Activated CD4-positive, CD25-positive, alpha-beta regulatory T cell treated with anti-CD3 and anti-CD28 coated beads, Interleukin-2, amount 50 U/mL, for 72 hours (primary cell): ENCODE data around the gene CTDSPL.
"Not testable (repeated sequence)": the region's sequence is repeated elsewhere in the genome, so short reads cannot be mapped to it uniquely, and the experiment has no call there.

Source experiments
- DNase-seq: peaks from one replicate; pipeline ENCODE4 v3.0.0; 2021

The CTDSPL gene

DNA sequence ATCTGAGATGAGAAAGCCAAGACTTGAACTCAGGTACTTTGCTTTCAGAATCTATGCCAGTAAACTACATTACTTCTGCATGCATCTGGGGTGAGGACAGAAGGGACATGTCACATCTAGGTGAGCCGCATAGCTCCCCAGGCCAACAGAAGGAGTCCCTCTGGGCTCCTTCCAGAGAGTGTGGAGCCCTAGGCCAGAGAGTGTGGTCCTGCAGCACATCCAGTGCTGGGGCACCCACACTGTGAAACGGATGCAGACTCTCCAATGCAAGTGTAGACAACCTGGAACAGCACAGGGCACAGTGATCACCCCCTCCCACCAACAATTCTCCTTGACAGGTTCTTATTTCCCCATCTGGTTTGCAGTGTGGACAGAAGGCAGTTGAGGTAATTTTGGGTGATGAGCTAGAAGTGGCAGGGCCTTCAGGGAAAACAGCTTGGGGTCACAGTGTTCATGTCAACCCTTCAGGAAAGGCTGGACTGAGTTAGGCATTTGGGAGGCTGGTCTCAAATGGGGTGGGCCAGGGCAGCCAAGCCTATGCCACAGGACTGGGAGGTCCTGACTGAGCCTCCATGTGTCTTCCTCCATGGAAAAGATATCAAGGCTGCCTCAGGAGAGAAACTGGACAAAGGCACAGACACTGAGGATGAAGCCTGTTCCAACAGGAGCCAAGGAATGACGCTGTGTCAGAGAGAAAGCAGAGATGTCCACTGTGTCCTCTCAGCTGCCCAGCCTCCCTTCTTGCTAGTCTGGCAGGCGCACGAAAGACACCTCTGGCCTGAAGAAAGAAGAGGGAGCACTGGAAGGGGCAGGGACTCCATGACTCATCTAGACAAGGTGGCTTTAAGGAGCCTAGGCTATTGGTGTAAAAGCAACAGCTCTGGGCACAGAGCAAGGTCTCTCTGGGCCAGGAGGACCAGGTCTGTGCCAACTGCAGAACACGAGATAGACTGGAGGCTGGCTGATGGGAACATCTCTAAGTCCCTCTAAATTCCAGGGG lies 166.1 kb downstream of the CTDSPL start:
- no peak for DNase-seq

DNA sequence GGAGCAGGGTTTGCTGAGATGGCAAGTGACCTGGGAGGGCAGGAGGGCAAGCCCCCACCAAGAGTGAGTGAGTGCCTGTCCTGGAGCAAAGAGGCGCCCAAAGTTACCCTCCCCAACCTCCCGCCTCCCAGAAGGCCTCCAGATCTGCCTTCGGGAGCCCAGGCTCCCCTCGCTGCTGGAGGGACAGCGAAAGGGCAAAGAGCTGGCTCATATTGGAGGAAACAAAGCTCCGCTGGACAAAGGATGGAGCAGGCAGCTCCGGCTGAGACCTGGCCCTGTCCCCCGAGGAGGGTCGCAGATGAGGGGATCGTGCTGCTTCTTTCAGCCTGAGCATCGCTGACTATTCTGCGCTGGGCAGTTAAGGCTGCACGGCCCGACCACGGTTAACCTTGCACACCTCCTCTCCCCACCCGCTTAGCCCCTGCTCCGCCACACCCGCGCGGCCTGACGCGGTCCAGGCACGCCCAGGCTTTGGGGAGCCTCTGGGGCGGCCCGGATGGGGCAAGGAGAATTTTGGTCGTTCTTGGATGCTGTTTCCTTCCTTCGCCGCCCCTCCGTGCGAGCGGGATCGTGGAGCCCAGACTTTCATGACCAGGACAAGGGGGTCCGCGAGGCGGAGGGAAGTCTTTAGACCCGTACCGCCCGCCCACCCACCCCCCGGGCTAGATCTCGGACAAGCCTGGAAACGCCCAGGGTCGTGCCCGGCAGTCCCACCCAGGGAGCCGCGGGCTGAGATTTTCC lies 167.1 kb downstream of the CTDSPL start:
- DNase-seq, result no peak

DNA sequence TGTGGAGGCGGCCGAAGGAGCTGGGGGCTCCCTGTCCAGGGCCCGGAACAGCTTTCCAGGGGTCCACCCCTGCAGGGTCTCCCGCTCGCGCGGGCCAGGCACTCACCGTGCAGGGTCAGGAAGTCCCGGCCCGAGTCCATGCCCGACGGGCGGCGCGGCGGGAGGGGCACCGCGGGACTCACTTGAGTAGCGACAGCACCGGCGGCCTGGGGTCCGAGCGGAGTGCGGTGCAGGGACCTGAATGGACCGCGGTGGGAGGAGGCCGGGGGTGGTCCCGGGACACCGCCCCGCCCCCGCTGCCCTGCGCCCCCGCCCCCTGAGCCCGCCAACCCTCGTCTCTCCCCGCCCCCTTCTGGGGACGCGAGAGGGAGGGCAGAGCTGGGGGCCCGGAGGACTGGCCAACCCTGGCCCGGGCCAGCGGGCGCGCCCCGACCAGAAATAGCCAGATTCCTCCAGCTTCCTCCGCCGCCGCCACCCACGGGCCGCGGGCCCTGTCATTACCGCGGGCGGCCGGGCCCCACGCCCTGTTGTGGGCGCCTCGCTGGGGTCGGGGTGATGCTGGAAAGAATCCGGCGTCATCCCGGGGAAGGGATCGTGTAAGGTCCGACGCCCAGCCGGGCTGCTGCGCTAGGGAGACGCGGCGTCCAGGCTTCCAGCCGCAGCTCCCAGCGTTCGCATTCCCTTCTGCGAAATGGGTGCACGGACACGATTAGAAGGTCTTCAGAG lies 167.9 kb downstream of the CTDSPL start, which contains the start of gene PLCD1:
Gene PLCD1, minus strand, starts transcription at position 243 of the 726 bp plus-strand sequence. Its CDS starts 103 bp downstream, at position 140.
- no peak for DNase-seq

DNA sequence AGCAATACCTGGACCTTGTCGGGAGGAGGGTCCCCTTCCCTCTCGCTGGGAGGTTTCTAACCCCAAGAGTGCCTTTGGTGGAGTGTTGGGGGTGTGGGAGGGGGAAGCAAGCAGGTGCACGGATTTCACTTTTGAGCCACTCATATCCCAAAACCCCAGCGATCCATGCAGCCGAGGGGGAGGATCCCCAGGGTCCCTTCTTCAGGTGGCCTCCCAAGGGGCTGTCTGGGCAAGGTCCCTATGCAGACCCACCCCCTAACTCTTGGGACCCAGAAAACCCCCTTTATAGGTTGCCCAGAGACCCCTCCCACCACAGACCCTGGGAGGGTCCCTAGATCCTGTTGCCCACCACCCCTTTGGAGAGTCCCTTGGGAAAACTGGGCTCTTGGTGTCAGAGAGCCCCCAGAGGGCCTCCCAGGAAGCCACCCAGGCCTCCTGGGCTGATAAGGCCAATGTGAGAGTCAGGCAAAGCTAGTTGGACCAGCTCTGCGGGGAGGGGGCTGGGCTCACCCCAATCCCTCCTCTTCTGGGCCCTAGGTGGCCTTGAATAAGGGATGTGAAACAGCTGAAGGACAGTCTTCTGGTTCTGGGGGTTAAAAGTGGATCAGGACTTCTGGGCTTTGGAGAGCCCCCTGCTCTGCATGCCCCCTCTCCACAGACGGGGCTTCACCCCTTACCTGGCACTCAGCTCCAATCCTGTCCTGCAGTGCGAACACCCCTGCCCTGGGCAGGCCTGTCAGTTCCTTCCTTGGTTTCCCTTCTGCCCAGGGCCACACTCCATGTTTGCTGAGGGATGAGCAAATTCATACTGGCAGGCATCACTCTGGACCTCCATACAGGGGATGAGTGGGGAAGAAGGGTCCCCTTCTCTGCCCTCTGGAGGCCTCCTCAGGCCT lies 168.7 kb downstream of the CTDSPL start:
- no peak for DNase-seq

DNA sequence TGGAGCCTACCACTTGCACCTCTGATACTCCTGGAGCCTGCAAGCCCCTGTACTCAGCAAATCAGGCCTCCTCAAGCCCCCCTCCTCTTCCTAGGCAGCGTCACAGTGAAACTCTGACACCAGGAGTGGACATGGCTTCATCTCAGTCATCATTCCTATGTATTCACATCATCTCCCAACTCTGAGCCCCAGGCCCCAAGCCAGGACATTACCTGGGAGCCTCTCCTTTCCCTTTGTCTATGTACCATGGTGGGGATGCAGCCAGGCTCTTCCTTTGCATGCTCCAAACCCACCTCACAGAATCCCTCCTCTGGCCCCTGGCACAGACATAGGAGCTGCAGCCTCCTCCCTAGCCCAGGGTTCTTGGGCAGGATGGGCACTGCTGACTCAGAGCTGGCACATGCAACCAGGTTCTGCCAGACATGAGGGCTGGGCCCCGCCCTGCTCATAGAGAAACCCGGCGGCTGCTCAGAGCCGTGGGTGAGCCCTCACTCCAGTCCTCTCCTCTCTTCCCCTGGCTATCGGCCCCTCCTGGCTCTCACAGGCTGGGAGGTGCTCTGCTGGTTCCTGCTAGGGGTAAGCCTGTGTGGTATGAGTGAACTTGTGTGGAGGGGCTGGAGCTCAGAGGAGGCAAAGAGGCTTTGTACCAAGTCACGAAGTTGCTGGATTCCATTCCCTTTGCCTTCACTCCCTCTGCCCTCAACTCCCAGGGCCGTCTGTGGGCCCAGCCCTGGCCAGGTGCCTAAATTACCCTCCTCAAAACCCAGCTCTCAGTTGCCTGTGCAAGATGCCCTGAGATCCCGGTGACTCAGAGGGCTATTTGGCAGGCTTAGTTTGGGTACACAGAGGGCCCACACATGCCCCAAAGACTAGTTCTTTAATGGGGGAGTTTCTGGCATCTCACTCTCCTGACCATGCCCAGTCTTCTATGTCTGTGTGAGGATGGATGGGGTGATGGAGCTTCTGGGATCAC lies 169.6 kb downstream of the CTDSPL start:
- DNase-seq, result no peak

DNA sequence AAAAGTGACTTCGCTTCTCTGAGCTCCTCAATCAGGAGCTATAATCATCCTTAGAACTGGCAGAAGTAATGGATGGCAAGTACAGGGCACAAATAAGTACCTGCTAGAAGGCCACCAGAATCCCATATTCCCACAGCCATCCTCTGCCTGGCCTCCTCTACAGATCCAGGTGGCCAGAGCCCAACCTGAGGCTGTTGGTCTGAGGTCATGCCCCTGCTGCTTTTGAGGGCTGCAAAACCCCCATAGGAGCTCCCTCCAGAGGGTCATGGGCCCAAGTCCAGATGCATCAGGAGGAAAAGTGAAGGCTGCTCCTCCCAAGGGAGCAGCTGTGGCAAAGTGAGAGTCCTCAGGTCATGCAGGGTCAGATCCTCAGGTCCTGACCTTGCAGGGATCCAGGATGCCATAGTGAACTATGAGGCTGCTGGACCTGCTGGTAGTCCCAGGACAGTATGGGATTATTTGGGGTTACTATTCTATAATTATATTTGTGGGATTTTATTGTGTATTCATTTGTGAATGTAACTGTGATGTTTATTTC lies 170.7 kb downstream of the CTDSPL start:
- no peak for DNase-seq

DNA sequence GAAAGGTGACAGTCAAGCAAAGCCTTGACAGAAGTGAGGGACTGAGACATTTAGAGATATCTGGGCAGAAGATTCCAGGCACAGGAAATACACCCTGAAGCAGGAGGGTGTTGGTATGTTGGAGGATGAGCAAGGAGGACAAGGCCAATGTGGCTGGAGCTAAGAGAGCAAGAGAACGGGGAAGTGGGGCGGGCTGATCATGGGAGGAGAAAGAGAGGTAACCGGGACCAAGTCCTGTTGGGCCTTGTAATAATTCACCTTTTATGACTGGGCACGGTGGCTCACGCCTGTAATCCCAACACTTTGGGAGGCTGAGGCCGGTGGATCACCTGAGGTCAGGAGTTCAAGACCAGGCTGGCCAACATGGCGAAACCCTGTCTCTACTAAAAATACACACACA lies 171.9 kb downstream of the CTDSPL start:
- DNase-seq, result not testable (repeated sequence)
